Esophagus muscularis mucosa (tissue), 4 donors: ENCODE measurements around the gene ZBED4. TPM values are rescaled to one million over a fixed set of nuclear protein-coding genes. Genes with fewer than 3 reads are reported as not detected.

Experiments
- DNase-seq: peaks from one replicate; pipeline ENCODE4 v3.0.0-alpha.2; 2017; ENCODE audit errors: extremely low spot score
- H3K27ac ChIP-seq, 4 donors: fragments of 200-600 bp; sonication (generic); replicated peaks in 1 of 4; 1 replicate in 3 of 4; 2 replicates in 1 of 4; pipeline ENCODE4 v1.5.1; 2016 to 2019; ENCODE audit warnings: mild to moderate bottlenecking in 1 of 4
- H3K27me3 ChIP-seq, 4 donors: fragments of 200-600 bp; sonication (generic); one replicate each; pipeline versions ENCODE4 v1.5.1 to v1.6.0; 2016 to 2019
- H3K36me3 ChIP-seq, 4 donors: fragments of 200-600 bp; sonication (generic); one replicate each; pipeline ENCODE4 v1.5.1; 2016 to 2019
- H3K4me1 ChIP-seq, 4 donors: fragments of 200-600 bp; sonication (generic); one replicate each; pipeline ENCODE4 v1.5.1; 2016 to 2019
- H3K4me3 ChIP-seq, 4 donors: fragments of 200-600 bp; sonication (generic); 1 replicate in 2 of 4; 2 replicates in 2 of 4; pipeline ENCODE4 v1.5.1; 2016 to 2019; ENCODE audit warnings: mild to moderate bottlenecking in 4 of 4, moderate library complexity in 1 of 4
- H3K9me3 ChIP-seq, 4 donors: fragments of 200-600 bp; sonication (generic); 1 replicate in 3 of 4; 2 replicates in 1 of 4; pipeline ENCODE4 v1.5.1; 2016 to 2019
- EP300 ChIP-seq: sonication (generic); formaldehyde crosslinking; IDR thresholded peaks from one replicate; pipeline ENCODE4 v1.6.1; 2017; ENCODE audit warnings: antibody characterized with exemption
- POLR2A ChIP-seq: fragments of 450-650 bp; IDR thresholded peaks from one replicate; pipeline ENCODE4 v1.6.1; 2017; ENCODE audit warnings: antibody characterized with exemption, moderate library complexity, mild to moderate bottlenecking, low read depth
- POLR2AphosphoS5 ChIP-seq, 2 donors: sonication (generic); formaldehyde crosslinking; IDR thresholded peaks; one replicate each; pipeline ENCODE4 v1.6.1; 2017; ENCODE audit warnings: antibody characterized with exemption in 2 of 2
- WGBS: methylation state at CpG from one replicate; pipeline ENCODE4 v1.1.5; 2018; 5-methylcytosine and 5-hydroxymethylcytosine counted together
- intact Hi-C: fragments of 100-400 bp; cut with DNase I; formaldehyde crosslinking; loops from one replicate; pipeline ENCODE4 v1.15.1; 2023
- total RNA-seq, 4 donors: library from RNA; depleted of rRNA; stranded (reverse); fragments of >200 nt; gene quantifications; one replicate each; pipeline versions ENCODE4 v1.1.0 to v1.2.1, GENCODE V29; 2016
- TF ChIP-seq, protein P1 (sequence below), 3 experiments: fragments of 200-600 bp in 2 of 3; fragments of 450-650 bp in 1 of 3; sonication (generic) in 2 of 3; IDR thresholded peaks; one replicate each; pipeline ENCODE4 v1.5.1; 2017 to 2019; ENCODE audit warnings: antibody characterized with exemption in 3 of 3, mild to moderate bottlenecking in 2 of 3, moderate library complexity in 1 of 3

ZBED4 gene
- total RNA-seq, 4 donors from 2014 or later = 6.6 to 11.1 (median 9.5) TPM

DNA sequence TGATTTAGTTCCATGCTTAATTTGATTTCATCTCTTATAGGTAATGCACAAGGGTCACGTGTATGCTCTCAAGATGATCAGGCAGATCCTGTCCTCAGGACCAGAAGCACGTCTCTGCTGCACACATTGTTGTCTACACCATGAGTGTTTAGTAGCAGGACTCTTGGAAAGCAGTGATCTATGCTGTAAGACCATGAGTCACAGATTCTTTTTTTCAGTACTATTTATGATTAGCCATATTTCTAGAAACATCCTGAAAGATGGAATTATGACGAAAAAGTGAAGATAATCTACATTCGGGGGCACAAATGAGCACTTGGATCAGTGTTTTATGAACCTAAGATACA, 29.6 kb downstream of the ZBED4 start:
- H3K27ac ChIP-seq = no peak overlapping the region
- no peak for DNase-seq
- H3K9me3 ChIP-seq = no peaks in the 10 kb centered on the region
- no peaks in the 10 kb centered on the region for H3K27me3 ChIP-seq
- WGBS = 97% methylated on average over 4 of the region's 4 CpGs
- no peaks in the 10 kb centered on the region for H3K4me1 ChIP-seq
- intact Hi-C loops = no loop called here
- H3K36me3 ChIP-seq = peaks cover 31 to 45% (median 38%) of the 10 kb centered on the region in 4 donors
- TF ChIP-seq, protein P1, sequence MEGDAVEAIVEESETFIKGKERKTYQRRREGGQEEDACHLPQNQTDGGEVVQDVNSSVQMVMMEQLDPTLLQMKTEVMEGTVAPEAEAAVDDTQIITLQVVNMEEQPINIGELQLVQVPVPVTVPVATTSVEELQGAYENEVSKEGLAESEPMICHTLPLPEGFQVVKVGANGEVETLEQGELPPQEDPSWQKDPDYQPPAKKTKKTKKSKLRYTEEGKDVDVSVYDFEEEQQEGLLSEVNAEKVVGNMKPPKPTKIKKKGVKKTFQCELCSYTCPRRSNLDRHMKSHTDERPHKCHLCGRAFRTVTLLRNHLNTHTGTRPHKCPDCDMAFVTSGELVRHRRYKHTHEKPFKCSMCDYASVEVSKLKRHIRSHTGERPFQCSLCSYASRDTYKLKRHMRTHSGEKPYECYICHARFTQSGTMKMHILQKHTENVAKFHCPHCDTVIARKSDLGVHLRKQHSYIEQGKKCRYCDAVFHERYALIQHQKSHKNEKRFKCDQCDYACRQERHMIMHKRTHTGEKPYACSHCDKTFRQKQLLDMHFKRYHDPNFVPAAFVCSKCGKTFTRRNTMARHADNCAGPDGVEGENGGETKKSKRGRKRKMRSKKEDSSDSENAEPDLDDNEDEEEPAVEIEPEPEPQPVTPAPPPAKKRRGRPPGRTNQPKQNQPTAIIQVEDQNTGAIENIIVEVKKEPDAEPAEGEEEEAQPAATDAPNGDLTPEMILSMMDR (IDR thresholded peaks at IDR 0.05) = no peak
- TF ChIP-seq POLR2A (no peak), POLR2AphosphoS5 (IDR thresholded peaks at IDR 0.05) (no peak), EP300 (no peak)
- no peak overlapping the region for H3K4me3 ChIP-seq

DNA sequence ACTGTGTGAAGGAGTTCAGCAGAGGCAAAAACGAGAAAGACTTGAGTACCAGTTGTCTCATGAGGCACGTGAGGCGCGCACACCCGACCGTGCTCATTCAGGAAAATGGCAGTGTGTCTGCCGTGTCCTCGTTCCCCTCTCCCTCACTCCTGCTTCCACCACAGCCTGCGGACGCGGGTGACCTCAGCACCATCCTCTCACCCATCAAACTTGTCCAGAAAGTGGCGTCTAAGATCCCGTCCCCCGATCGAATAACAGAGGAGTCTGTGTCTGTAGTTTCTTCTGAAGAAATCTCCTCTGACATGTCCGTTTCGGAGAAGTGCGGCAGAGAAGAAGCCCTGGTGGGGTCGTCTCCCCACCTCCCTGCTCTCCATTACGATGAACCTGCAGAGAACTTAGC, 30.4 kb downstream of the ZBED4 start:
- WGBS = 96% methylated on average over 20 of the region's 20 CpGs
- H3K9me3 ChIP-seq = no peaks in the 10 kb centered on the region
- TF ChIP-seq EP300 (no peak), POLR2AphosphoS5 (IDR thresholded peaks at IDR 0.05) (no peak), POLR2A (no peak)
- TF ChIP-seq, protein P1 (IDR thresholded peaks at IDR 0.05) = no peak
- H3K4me1 ChIP-seq = no peaks in the 10 kb centered on the region
- H3K27ac ChIP-seq = no peak overlapping the region
- no peak for DNase-seq
- peaks cover 31 to 50% (median 40%) of the 10 kb centered on the region in 4 donors for H3K36me3 ChIP-seq
- no peak overlapping the region for H3K4me3 ChIP-seq
- intact Hi-C loops = no loop called here
- no peaks in the 10 kb centered on the region for H3K27me3 ChIP-seq

DNA sequence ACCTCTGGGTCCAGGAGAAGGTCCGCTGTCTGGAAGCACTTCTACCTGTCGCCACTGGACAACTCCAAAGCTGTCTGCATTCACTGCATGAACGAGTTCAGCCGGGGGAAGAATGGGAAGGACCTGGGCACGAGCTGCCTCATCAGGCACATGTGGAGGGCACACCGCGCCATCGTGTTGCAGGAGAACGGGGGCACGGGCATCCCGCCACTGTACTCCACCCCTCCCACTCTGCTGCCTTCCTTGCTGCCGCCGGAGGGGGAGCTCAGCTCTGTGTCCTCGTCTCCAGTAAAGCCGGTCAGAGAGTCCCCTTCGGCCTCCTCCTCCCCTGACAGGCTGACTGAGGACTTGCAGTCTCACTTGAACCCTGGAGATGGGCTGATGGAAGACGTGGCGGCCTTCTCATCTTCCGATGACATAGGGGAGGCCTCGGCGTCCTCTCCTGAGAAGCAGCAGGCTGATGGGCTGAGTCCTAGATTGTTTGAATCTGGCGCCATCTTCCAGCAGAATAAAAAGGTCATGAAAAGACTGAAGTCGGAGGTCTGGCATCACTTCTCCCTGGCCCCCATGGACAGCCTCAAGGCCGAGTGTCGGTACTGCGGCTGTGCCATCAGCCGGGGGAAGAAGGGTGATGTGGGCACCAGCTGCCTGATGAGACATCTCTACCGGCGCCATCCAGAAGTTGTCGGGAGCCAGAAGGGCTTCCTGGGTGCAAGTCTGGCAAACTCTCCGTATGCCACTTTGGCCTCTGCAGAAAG, 31.0 kb downstream of the ZBED4 start:
- 94% methylated on average over 28 of the region's 31 CpGs for WGBS
- H3K4me3 ChIP-seq = no peak overlapping the region
- H3K27me3 ChIP-seq = no peaks in the 10 kb centered on the region
- H3K4me1 ChIP-seq = no peaks in the 10 kb centered on the region
- intact Hi-C loops = no loop called here
- H3K36me3 ChIP-seq = peaks cover 31 to 51% (median 43%) of the 10 kb centered on the region in 4 donors
- no peaks in the 10 kb centered on the region for H3K9me3 ChIP-seq
- H3K27ac ChIP-seq = no peak overlapping the region
- TF ChIP-seq POLR2A = no peak
- TF ChIP-seq, protein P1 (IDR thresholded peaks at IDR 0.05) = no peak
- TF ChIP-seq POLR2AphosphoS5 (IDR thresholded peaks at IDR 0.05) = no peak
- no peak for TF ChIP-seq EP300
- DNase-seq = no peak

DNA sequence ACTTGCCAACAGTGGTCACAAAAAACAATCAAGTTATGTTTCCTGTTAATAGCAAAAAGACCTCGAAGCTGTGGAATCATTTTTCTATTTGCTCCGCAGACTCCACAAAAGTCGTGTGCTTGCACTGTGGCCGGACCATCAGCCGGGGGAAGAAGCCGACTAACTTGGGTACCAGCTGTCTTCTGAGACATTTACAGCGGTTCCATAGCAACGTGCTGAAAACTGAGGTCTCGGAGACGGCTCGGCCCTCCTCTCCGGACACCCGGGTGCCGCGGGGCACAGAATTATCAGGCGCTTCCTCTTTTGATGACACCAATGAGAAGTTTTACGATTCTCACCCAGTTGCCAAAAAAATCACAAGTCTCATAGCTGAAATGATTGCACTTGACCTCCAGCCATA, 31.6 kb downstream of the ZBED4 start:
- Histone ChIP-seq H3K4me3 (no peak overlapping the region), H3K9me3 (no peaks in the 10 kb centered on the region), H3K27me3 (no peaks in the 10 kb centered on the region), H3K27ac (no peak overlapping the region), H3K36me3 (peaks cover 31 to 51% (median 43%) of the 10 kb centered on the region in 4 donors), H3K4me1 (no peaks in the 10 kb centered on the region)
- intact Hi-C loops = no loop called here
- DNase-seq = no peak
- TF ChIP-seq, protein P1 (IDR thresholded peaks at IDR 0.05) = no peak
- no peak for TF ChIP-seq POLR2AphosphoS5 (IDR thresholded peaks at IDR 0.05)
- TF ChIP-seq POLR2A = no peak
- TF ChIP-seq EP300 = no peak
- WGBS = 97% methylated on average over 16 of the region's 17 CpGs
